Measurements from ENCODE around the gene GATC.

- TF ChIP-seq EZH2phosphoT487 (IDR thresholded peaks at IDR 0.05; ENCODE audit: insufficient read depth, low read depth) (no peak), EZH2 (IDR thresholded peaks at IDR 0.05; ENCODE audit: insufficient read depth, poor library complexity, severe bottlenecking) (no peak)
Observed at GRCh38 chr12:120406553-120406952, 39.7 kb upstream of the GATC start.
